SU-DHL-6 (cell line): Measurements from ENCODE around the gene PADI4.

Source experiments
- H2AFZ ChIP-seq: fragments of 200-600 bp; sonication (generic); 2 replicates; pipeline ENCODE4 v1.6.1; 2014; ENCODE audit warnings: low read depth, mild to moderate bottlenecking, moderate library complexity, mixed read lengths, antibody characterized with exemption, low read length; ENCODE audit not compliant: severe bottlenecking
- H3F3A ChIP-seq: fragments of 200-600 bp; shearing (Covaris generic); 2 replicates; pipeline ENCODE4 v1.6.0; 2016; ENCODE audit warnings: antibody characterized with exemption, mild to moderate bottlenecking; ENCODE audit not compliant: insufficient read depth
- H3K27ac ChIP-seq: fragments of 200-600 bp; sonication (generic); 2 replicates; pipeline ENCODE4 v1.5.1; 2016; ENCODE audit warnings: low read depth, mild to moderate bottlenecking, low read length, moderate library complexity, mixed read lengths
- H3K27me3 ChIP-seq: fragments of 200-600 bp; sonication (generic), shearing (Covaris generic); 2 replicates; pipeline ENCODE4 v1.6.0; 2014; ENCODE audit warnings: mild to moderate bottlenecking, low read length
- H3K36me3 ChIP-seq: fragments of 200-600 bp; sonication (generic); 2 replicates; pipeline ENCODE4 v1.6.1; 2014; ENCODE audit warnings: mild to moderate bottlenecking, low read length, mixed read lengths
- H3K4me2 ChIP-seq: fragments of 300-600, 200-600 bp; shearing (Covaris generic), sonication (generic); 2 replicates; pipeline ENCODE4 v1.6.0; 2014; ENCODE audit warnings: low read length, low read depth, mild to moderate bottlenecking; ENCODE audit not compliant: poor library complexity, severe bottlenecking
- H3K4me3 ChIP-seq: fragments of 200-600 bp; sonication (generic); 2 replicates; pipeline ENCODE4 v1.5.1; 2014; ENCODE audit warnings: antibody characterized with exemption, low read length, mild to moderate bottlenecking, mixed read lengths; ENCODE audit not compliant: insufficient read depth, poor library complexity, severe bottlenecking
- H3K79me2 ChIP-seq: fragments of 200-600 bp; sonication (generic); 2 replicates; pipeline ENCODE4 v1.6.1; 2014; ENCODE audit warnings: mild to moderate bottlenecking, low read length, moderate library complexity; ENCODE audit not compliant: insufficient read depth
- H3K9ac ChIP-seq: fragments of 200-600 bp; sonication (generic); 2 replicates; pipeline ENCODE4 v1.7.0; 2014; ENCODE audit warnings: mild to moderate bottlenecking, low read length
- H3K9me2 ChIP-seq: fragments of 200-600 bp; sonication (generic); replicated peaks from 2 replicates; pipeline ENCODE4 v1.6.1; 2014; ENCODE audit warnings: low read length; ENCODE audit not compliant: insufficient read depth
- H3K9me3 ChIP-seq: fragments of 200-600 bp; sonication (generic); 2 replicates; pipeline ENCODE4 v1.6.1; 2014; ENCODE audit warnings: low read length, mixed read lengths; ENCODE audit not compliant: insufficient read depth
- H4K20me1 ChIP-seq: fragments of 200-600 bp; sonication (generic); 2 replicates; pipeline ENCODE4 v1.6.1; 2014; ENCODE audit warnings: low read depth, mild to moderate bottlenecking, antibody characterized with exemption, low read length, moderate library complexity, mixed read lengths
- CTCF ChIP-seq: fragments of 200-600 bp; sonication (generic); IDR thresholded peaks from one replicate; pipeline ENCODE4 v1.5.1; 2017; ENCODE audit warnings: antibody characterized with exemption, mild to moderate bottlenecking, low read length, moderate library complexity; ENCODE audit not compliant: insufficient read depth, poor library complexity, severe bottlenecking
- EZH2phosphoT487 ChIP-seq: fragments of 200-600 bp; sonication (generic), shearing (Covaris generic); conservative IDR thresholded peaks from 2 replicates; pipeline ENCODE4 v1.6.1; 2018; ENCODE audit warnings: mild to moderate bottlenecking, antibody characterized with exemption, low read length, moderate library complexity, mixed read lengths

The PADI4 gene

GRCh38 chr1:17314491-17314971, 6.5 kb downstream of the PADI4 start:
- H3K9me3 ChIP-seq: no peaks in the 10 kb centered on the region
- TF ChIP-seq EZH2phosphoT487 (no peak), CTCF (no peak)
- H3K9me2 ChIP-seq: no peaks in the 10 kb centered on the region
- H3K27me3 ChIP-seq: no peaks in the 10 kb centered on the region
- no peak overlapping the region for H3K9ac ChIP-seq
- H3F3A ChIP-seq: no peaks in the 10 kb centered on the region
- H3K36me3 ChIP-seq: no peaks in the 10 kb centered on the region
- H3K79me2 ChIP-seq: no peaks in the 10 kb centered on the region
- no peak overlapping the region for H3K27ac ChIP-seq
- no peak overlapping the region for H2AFZ ChIP-seq
- no peak overlapping the region for H3K4me2 ChIP-seq
- no peaks in the 10 kb centered on the region for H4K20me1 ChIP-seq
- no peak overlapping the region for H3K4me3 ChIP-seq

- no peak overlapping the region for H3K27ac ChIP-seq
- H3K79me2 ChIP-seq: no peaks in the 10 kb centered on the region
- no peaks in the 10 kb centered on the region for H3F3A ChIP-seq
- H3K36me3 ChIP-seq: no peaks in the 10 kb centered on the region
- H3K9me3 ChIP-seq: no peaks in the 10 kb centered on the region
- H4K20me1 ChIP-seq: no peaks in the 10 kb centered on the region
- H3K9me2 ChIP-seq: no peaks in the 10 kb centered on the region
- H3K27me3 ChIP-seq: no peaks in the 10 kb centered on the region
- TF ChIP-seq CTCF (no peak), EZH2phosphoT487 (no peak)
- no peak overlapping the region for H3K4me2 ChIP-seq
- no peak overlapping the region for H2AFZ ChIP-seq
- H3K9ac ChIP-seq: no peak overlapping the region
- H3K4me3 ChIP-seq: no peak overlapping the region
Measured at GRCh38 chr1:17315542-17316130, 7.6 kb downstream of the PADI4 start.

DNA sequence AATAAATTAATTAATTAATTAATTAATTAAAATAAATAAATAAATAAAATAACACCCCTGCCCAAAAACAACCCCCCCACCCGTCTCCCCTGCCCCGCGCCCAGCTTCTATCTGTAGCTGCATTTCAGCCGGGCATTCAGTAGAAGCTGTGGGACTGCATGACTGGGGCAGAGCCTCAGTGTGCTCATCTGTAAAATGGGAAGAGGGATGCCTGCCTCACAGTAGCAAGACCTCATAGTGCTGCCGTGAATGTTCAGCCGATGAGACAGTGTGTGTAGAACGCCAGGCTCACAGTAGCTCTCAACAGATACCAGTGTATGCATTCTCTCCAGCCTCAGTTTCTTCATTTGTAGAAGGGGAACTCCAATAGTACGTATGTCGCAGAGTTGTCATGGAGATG, 8.7 kb downstream of the PADI4 start:
- Histone ChIP-seq H3K79me2 (no peaks in the 10 kb centered on the region), H3K36me3 (no peaks in the 10 kb centered on the region), H3K9ac (no peak overlapping the region), H3K27ac (no peak overlapping the region), H2AFZ (no peak overlapping the region), H4K20me1 (no peaks in the 10 kb centered on the region), H3K9me2 (no peaks in the 10 kb centered on the region), H3K4me3 (no peak overlapping the region), H3K4me2 (no peak overlapping the region), H3K27me3 (no peaks in the 10 kb centered on the region), H3F3A (no peaks in the 10 kb centered on the region), H3K9me3 (no peaks in the 10 kb centered on the region)
- TF ChIP-seq EZH2phosphoT487 (no peak), CTCF (no peak)
